ENCODE data around the gene ADAM23. TPM values are rescaled to one million over a fixed set of nuclear protein-coding genes. Genes with fewer than 3 reads are reported as not detected.

The ADAM23 gene
- total RNA-seq, 2 donors from 2014 or later = 4.5 to 6.4 TPM

DNA sequence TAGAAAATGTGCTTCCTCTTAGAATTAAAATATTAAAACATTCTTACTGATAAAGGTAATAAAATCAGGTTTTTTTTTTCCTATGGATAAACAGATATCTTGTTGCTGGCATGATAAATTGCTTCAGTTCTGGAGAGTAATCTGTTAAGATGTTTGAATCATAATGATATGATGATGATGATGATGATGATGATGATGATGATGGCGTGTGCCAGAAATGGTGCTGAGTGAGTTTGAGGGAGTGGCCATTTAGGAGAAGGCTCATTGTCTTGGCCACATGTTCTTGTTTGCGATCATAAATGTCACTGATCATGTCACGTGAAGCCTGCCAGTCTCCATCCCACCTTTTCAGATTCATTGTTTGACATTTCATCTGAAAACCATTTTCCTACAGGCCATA is 35.0 kb downstream of the ADAM23 start:
- Histone ChIP-seq H3K4me1 (ENCODE audit: control insufficient read depth in 1 of 2, low read depth in 2 of 2) (no peaks in the 10 kb centered on the region), H3K9me3 (no peaks in the 10 kb centered on the region), H3K27me3 (replicated peaks; ENCODE audit: insufficient read depth) (no peaks in the 10 kb centered on the region), H3K36me3 (no peaks in the 10 kb centered on the region), H3K27ac (no peak overlapping the region), H3K4me3 (no peak overlapping the region)
- ATAC-seq (ENCODE audit: insufficient number of reproducible peaks, low FRiP score, low read depth) (no peak), DNase-seq (ENCODE audit: low spot score) (no peak)
- TF ChIP-seq, protein P1, sequence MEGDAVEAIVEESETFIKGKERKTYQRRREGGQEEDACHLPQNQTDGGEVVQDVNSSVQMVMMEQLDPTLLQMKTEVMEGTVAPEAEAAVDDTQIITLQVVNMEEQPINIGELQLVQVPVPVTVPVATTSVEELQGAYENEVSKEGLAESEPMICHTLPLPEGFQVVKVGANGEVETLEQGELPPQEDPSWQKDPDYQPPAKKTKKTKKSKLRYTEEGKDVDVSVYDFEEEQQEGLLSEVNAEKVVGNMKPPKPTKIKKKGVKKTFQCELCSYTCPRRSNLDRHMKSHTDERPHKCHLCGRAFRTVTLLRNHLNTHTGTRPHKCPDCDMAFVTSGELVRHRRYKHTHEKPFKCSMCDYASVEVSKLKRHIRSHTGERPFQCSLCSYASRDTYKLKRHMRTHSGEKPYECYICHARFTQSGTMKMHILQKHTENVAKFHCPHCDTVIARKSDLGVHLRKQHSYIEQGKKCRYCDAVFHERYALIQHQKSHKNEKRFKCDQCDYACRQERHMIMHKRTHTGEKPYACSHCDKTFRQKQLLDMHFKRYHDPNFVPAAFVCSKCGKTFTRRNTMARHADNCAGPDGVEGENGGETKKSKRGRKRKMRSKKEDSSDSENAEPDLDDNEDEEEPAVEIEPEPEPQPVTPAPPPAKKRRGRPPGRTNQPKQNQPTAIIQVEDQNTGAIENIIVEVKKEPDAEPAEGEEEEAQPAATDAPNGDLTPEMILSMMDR (IDR thresholded peaks at IDR 0.05) = no peak

DNA sequence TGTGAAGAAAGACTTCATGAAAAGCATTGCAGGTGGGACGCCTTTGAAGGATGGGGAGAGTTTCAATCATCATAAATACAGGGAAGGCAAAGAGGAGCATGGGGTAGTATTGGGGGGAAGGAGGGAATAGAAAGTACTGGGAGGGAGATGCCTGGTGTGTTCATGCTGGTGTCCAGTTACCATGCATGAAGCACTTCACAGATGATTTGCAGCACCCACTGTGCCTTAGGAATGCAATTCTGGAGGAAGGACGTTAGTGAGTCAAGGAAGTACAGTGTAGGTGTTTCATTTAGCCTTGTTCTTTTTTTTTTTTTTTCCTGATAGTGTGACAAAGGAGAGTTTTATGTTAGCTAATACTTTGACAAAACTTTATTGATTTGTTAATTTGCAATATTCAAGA is 36.8 kb downstream of the ADAM23 start:
- DNase-seq (ENCODE audit: low spot score) (no peak), ATAC-seq (ENCODE audit: insufficient number of reproducible peaks, low FRiP score, low read depth) (no peak)
- Histone ChIP-seq H3K9me3 (no peaks in the 10 kb centered on the region), H3K27ac (no peak overlapping the region), H3K36me3 (no peaks in the 10 kb centered on the region), H3K4me1 (ENCODE audit: control insufficient read depth in 1 of 2, low read depth in 2 of 2) (no peaks in the 10 kb centered on the region), H3K27me3 (replicated peaks; ENCODE audit: insufficient read depth) (no peaks in the 10 kb centered on the region), H3K4me3 (no peak overlapping the region)
- TF ChIP-seq, protein P1 (IDR thresholded peaks at IDR 0.05) = no peak

DNA sequence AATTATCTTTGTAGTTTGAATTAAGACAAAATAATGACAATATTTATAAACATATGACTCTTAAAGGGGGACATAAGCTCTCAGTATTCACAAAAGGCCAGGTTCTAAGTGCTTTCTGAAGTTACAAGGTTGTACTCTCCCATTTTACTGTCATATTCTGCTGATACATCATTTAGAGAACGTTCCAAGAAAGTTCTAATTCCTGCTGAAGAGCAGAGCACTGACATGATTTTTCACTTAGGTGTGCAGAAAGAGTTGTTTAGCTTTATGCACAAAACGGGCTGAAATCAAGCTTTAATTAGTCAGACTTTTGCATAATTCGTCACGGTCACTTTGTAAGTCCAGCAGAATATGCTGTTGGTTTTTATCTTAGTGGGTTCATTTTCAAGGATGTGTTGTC is 37.3 kb downstream of the ADAM23 start:
- Histone ChIP-seq H3K36me3 (no peaks in the 10 kb centered on the region), H3K9me3 (no peaks in the 10 kb centered on the region), H3K27ac (no peak overlapping the region), H3K4me1 (ENCODE audit: control insufficient read depth in 1 of 2, low read depth in 2 of 2) (no peaks in the 10 kb centered on the region), H3K27me3 (replicated peaks; ENCODE audit: insufficient read depth) (no peaks in the 10 kb centered on the region), H3K4me3 (no peak overlapping the region)
- ATAC-seq (ENCODE audit: insufficient number of reproducible peaks, low FRiP score, low read depth) (no peak), DNase-seq (ENCODE audit: low spot score) (no peak)
- TF ChIP-seq, protein P1 (IDR thresholded peaks at IDR 0.05) = no peak

DNA sequence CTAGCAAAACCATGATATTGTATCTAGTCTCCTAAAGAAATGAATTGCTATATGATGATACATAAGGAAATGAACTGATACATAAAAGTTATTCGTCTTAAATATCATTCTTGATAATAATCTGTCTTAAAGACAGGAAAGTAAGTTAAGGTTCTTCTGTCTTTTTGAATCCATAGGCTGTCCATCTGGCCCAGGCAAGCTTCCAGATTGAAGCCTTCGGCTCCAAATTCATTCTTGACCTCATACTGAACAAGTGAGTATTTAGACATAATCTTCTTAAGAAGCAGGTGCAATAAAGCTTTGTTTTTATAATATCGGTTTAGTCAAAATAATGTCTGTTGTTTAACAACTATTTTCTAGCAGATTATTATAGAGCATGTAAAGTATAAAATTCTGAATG is 37.7 kb downstream of the ADAM23 start:
- no peak overlapping the region for H3K27ac ChIP-seq
- no peaks in the 10 kb centered on the region for H3K27me3 ChIP-seq (replicated peaks; ENCODE audit: insufficient read depth)
- DNase-seq (ENCODE audit: low spot score) (no peak), ATAC-seq (ENCODE audit: insufficient number of reproducible peaks, low FRiP score, low read depth) (no peak)
- TF ChIP-seq, protein P1 (IDR thresholded peaks at IDR 0.05) = no peak
- H3K9me3 ChIP-seq = no peaks in the 10 kb centered on the region
- no peak overlapping the region for H3K4me3 ChIP-seq
- H3K36me3 ChIP-seq = no peaks in the 10 kb centered on the region
- no peaks in the 10 kb centered on the region for H3K4me1 ChIP-seq (ENCODE audit: control insufficient read depth in 1 of 2, low read depth in 2 of 2)

DNA sequence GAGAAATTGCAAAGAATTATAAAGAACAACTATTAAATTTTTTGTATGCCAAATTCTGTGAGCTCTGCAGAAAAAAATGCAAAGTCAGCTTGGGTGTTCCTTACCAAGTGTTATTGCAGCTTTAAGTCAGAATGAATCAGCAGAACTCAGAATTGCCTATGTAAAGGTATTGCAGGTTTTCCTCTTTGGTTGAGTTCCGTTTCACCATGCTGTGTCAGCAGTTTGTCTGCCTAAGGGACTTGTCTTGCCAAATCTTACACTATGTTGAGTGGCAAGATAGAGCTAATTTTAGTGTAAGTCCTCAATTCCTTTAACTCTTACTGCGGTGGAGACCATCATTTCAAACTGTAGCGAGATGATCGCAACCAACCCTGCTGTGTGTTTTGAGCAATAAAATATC is 38.8 kb downstream of the ADAM23 start:
- TF ChIP-seq, protein P1 (IDR thresholded peaks at IDR 0.05) = no peak
- ATAC-seq (ENCODE audit: insufficient number of reproducible peaks, low FRiP score, low read depth) = no peak

More for the DNA sequence above, 38.8 kb downstream of the ADAM23 start:
- H3K4me3 ChIP-seq = no peak overlapping the region
- DNase-seq (ENCODE audit: low spot score) = no peak
- H3K27ac ChIP-seq = no peak overlapping the region
- H3K36me3 ChIP-seq = no peaks in the 10 kb centered on the region
- no peaks in the 10 kb centered on the region for H3K27me3 ChIP-seq (replicated peaks; ENCODE audit: insufficient read depth)
- no peaks in the 10 kb centered on the region for H3K4me1 ChIP-seq (ENCODE audit: control insufficient read depth in 1 of 2, low read depth in 2 of 2)
- no peaks in the 10 kb centered on the region for H3K9me3 ChIP-seq

Data from thoracic aorta (tissue), 2 donors.